Measurements from ENCODE around the gene P2RX1.
A peak's percentile ranks its signal among the peaks of the same experiment; 100 is the strongest.
"Not testable (repeated sequence)": the region's sequence is repeated elsewhere in the genome, so short reads cannot be mapped to it uniquely, and the experiment has no call there.

Gene P2RX1

DNA sequence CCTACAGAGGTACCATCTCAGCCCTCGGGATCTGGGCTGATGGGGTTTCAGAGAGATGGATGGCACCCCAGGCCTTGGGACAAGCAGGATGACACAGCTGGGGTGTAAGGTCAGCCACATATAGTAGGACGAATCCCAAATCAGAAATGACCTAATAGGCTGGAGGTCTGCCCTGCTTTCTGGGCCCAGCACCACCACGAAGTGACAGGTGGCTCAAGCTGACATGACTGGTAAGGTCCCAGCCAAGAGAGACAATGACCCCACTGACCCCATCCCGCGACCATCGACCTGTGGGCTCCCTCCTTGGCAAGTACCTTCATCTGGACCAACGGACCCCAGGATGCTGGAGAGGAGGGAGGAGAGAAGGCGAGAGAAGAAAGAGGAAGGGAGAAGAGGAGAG, 39.0 kb downstream of the P2RX1 start:
- intact Hi-C loops (cut with DNase I) = no loop called here

DNA sequence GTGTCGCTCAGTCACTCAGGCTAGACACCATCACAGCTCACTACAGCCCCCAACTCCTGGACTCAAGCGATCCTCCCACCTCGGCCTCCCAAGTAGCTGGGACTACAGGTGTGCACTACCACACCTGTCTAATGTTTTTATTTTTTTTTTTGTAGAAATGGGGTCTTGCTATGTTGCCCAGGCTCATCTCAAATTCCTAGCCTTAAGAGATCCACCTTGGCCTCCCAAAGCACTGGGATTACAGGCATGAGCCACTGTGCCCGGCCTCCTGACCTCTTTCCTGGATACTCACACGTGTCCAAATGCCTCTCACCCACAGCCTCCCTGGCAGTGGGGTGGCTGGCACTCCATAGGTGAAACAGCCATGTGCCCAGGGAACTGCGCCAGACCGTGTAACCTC, 40.9 kb downstream of the P2RX1 start:
- intact Hi-C loops (cut with DNase I) = no loop called here
- DNase-seq = no peak

More for the DNA sequence above, 39.0 kb downstream of the P2RX1 start:
- no peak for DNase-seq

DNA sequence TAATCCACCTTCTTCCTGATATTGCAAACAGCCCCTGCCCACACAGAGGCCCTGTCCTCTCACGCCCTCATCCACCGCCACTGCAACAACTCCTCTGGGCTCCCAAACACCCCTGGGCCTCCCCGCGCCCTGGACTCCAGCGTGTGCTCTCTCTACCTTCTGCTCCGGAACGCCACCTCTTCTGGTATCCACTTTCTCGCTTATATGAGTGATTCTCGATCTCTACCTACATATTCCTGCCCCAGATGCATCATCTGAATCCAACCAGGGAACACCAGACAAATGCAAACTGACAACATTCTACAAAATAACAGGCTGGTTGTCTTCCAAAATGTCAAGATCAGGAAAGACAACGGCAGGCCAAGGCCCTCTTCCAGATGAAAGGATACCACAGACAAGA, 42.4 kb downstream of the P2RX1 start:
- DNase-seq = no peak
- intact Hi-C loops (cut with DNase I) = no loop called here

DNA sequence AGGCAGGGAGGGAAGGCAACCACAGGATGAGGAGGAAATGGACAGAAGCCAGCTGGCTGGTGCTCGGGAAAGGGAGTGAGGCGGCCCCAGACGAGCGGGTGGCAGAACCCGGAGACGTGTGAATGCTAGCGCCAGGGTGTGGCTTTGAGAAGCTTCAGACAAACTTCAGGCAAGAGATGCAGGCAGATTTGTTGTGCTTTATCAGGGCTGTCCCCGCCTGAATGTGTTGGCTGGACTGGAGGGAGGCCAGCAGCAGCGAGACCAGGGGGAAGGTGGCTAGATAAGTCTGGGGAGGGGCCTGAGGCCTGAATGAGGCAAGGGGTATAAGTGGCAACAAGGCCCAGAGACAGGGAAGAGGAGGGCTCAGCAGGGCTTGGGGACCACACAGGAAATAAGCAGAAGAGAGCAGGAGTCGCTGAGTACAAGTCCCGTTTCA, 45.4 kb downstream of the P2RX1 start:
- DNase-seq = no peak
- intact Hi-C loops (cut with DNase I) = no loop called here

DNA sequence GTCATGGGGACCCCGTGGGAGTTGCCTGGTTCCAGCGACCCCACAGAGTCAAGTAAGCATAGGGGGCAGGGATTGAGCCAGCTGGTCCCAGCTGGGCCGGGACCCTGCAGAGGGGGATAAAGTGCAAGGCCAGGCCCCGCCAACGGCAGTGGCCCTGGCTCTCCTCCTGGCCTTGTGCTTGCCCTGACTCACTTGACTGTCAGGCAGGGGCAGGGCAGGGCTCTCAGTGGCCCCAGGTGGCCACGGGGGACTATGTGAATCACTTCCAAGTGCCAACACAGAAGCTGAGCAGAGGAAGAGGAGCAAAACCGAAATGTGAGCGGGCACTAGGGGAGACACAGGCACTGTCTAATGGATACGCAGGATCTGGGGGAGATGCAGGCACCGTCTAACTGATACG, 48.7 kb downstream of the P2RX1 start:
- intact Hi-C loops (cut with DNase I) = no loop called here
- DNase-seq = no peak

DNA sequence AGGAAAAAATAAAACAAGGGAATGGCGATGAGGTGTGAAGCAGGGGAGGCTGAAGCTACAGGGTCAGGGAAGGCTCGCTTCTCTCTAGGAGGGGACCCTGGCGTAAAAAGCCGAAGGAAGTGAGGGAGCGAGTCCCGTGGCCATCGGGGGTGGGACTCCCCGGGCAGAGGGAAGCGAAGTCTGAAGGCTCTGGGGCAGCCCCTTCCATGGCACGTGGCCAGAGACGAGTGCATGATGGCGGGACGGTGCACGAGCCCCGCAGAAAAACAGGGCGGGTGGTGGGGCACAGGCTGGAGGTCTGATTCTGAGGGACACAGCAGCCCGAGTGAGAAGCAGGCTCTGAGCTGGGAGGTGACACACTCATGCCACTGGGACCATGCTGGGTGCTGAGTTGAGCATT, 49.2 kb downstream of the P2RX1 start:
- intact Hi-C loops (cut with DNase I) = no loop called here
- no peak for DNase-seq

DNA sequence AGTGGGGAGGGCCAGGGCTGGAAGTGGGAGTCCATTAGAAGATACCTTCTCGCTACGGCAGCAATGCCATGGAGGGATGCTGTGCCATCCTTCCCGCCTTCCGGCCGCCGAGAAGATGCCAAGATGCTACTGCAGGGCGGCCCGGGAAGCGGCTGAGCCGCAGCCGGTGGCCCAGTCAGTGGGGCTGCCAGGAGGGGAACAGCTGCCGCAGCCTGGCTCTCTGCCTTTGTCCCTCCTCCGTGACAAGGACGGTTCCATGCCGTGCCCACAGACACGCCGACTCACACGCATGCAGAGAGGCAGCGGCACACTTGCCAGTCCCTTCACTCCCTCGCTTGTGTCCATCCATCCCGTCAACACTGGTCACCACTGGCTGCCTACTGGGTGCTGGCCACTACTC, 50.0 kb downstream of the P2RX1 start:
- DNase-seq = peak in 30 of 42 donors; percentile 25 to 73 (median 45)
- intact Hi-C loops (cut with DNase I) = no loop called here

DNA sequence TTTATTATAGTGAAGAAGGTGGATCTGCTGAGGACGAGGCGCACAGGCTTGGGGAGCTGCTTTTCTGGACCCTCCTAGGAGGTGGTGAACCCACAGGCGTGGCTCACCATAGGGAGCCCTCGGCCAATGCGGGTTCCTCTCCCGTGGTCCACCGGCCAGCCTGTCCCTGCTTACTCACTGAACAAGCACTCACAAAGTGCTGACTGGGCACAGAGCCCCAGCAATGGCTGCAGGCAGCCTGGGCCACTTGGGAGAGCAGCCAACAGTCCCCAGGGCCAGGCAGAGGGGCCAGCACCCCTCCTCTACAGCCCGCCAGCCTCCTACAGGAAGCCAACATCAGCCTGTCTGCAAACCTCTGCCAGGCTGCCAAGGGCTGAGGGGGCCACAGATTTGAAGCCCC, 51.1 kb downstream of the P2RX1 start:
- intact Hi-C loops (cut with DNase I) = no loop called here
- peak in 30 of 42 donors; percentile 8 to 73 (median 50) for DNase-seq

DNA sequence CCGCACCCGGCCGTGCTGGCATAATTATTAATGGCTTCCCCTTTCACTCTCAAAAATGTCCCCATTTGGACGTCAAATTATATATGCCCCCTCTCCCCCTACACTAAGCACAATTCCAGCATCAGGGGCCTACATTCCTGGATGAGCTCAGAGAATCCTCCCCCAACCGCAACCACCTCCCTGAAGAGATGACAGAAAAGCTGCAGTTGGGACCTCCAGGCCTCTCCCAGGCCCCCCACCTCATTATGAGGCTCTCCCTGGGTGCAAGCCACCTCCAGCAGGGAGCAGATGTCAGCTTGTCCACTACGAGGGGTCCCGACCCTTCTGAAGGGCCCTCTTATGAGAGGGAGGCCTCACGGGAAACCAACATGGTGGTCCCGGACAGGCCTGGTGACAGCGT, 51.7 kb downstream of the P2RX1 start:
- intact Hi-C loops (cut with DNase I) = no loop called here
- no peak for DNase-seq

DNA sequence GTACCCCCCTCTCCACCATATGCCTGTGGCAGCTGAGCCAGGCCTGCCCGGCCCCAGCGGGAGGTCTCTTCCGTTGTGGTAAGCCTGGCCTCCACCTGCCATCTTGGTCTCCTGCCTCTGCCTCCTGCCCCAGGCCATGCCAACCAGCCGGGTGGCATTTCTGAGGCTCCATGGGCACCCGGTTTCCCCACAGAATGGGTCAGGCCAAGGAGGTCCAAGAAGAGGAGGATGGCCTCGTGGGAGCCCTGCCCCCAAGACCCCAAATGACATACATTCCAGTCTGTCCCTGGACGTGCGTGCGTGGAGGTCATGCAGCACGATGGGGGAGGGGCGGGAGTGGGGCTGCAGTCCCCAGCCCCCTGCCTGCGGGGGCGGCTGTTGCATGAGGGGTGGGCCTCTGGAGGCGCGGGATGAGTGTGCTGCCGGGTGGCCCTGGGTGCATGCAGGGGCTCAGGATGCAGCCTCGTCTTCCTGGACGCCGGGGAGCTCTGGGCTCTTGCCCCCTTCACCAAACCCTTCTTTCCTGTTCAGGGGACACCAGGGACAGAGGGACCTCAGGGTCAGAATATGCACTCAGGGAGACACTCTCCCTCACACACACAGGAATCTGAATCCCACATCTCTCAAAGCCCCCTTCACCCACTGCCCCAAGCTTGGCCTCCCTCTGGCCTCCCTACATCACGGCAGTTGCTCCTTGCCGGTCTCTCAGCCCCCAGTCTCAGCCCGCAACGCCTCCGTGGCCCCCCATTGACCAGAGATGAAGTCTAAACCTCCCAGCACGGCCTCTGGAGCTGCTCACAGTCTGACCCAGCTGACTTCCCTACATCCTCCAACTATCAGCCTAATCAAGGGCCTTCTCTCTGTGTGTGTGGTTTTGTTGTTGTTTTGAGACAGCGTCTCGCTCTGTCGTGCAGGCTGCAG, 54.2 kb downstream of the P2RX1 start:
- intact Hi-C loops (cut with DNase I) = no loop called here
- no peak for DNase-seq

DNA sequence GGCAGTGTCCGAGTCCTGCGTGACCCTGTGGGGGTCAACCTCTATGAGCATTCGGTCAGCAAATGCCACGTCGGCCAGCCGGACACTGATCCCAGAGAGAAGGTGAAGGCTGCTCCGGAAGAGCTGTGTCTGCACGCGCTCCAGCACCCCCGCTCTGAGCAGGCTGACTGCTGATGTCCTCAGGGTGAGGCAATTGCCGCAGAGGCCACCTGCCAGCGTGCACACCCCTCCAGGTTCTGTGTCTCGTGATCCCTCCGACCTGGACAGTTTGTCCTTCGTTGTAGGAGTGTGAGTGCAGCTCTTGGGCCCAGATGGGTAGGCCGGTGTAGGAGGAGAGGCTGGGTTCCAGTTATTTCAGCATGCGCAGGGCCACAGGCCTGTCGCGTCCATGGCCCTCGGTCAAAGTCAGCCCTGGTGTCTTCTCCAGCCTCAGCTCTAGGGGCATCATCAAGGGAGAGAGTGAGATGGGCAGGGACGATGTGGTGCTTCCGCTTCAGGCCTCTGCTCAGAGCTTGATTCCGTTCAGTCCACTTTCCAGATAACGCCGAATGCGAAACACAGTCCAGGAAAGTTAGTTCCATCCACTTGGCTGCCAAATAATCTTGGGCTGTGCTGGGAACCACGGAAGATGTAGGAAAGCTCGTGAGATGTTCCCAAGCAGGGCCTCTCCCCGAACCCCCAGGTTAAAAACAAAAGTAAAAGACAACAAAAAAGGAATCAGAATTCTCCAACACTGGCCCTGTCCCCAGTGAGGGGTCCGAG, 55.1 kb downstream of the P2RX1 start:
- DNase-seq = no peak
- intact Hi-C loops (cut with DNase I) = no loop called here

DNA sequence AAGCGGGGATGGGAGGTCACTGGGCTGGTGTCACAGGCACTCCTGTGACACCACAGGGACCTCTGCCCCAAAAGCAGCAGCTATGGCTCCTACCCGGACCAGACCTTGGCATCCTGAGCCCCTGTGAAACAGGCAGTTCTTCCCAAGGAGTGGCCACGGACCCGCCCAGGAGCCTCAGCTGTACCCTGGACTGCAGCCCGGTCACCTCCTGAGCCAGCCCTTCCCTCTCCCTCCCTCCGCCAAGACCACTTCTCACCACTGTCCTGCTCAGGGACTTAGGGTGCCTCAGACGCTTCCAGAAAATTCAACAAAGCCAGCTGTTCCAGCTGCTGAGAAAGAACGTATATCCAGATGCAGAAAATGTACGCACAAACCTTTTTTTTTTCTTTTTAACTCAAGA, 56.3 kb downstream of the P2RX1 start:
- intact Hi-C loops (cut with DNase I) = no loop called here
- no peak for DNase-seq

DNA sequence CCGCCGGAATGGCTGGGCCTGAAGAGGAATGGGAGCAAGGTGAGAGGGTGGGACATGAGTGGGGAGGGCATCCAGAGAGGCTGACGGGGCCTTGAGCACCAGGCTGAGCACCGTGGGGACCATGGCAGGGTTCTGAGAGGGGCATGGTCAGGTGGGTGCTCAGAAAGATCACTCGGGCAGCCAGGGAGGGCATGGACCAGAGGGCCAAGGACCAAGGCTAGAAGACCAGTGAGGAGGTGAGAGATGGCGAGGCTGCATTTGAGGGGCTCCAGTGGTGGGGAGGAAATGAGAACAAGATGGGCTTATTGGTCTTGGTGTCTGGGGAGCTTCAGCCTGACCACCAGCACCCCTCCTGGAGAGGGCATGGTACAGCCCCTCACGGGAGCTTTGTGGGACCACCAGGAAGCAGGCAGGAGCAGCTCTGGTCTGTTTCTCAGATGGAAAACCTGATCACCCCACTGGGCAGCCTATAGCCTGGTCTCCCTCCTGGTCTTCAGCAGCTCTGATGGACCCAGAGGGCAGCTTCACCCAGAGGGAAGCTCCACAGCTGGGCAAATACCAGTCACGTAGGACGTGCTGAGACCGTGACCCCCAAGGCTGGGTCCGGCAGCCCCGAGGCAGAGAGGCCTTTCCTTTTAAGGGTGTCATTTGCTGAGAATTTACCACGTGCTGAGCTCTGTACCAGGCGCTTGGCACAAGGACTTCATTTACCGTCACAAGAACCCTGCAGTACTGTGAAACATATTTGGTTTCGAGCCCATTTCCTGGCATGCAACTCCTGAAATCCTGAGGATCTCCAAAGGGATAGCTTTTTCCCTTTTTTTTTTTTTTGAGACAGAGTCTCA, 58.8 kb downstream of the P2RX1 start:
- DNase-seq = peak in 1 of 42 donors; percentile 2
- intact Hi-C loops (cut with DNase I) = no loop called here

DNA sequence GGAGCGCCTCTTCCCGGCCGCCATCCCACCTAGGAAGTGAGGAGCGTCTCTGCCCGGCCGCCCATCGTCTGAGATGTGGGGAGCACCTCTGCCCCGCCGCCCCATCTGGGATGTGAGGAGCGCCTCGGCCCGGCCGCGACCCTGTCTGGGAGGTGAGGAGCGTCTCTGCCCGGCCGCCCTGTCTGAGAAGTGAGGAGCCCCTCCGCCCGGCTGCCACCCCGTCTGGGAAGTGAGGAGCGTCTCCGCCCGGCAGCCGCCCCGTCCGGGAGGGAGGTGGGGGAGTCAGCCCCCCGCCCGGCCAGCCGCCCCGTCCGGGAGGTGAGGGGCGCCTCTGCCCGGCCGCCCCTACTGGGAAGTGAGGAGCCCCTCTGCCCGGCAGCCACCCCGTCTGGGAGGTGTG, 62.1 kb downstream of the P2RX1 start:
- DNase-seq; intact Hi-C loops (cut with DNase I): not testable (repeated sequence)

DNA sequence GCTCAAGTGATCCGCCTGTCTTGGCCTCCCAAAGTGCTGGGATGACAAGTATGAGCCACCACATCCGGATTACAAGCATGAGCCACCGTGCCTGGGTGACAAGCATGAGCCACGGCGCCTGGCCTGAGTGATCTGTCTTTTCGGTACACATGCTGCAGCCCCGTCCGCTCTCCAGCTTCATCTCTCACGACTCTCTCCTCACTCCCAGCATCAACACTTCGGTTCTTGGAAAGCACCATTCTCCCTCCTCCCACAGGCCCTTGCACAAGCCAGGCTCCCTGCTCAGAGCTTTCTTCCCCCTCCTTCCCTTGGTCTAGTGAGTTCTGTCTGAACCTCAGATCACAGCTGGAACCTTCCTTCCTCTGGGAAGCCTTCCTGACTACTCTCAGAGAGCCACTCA, 63.7 kb downstream of the P2RX1 start:
- peak in 5 of 42 donors; percentile 14 to 56 (median 29) for DNase-seq
- intact Hi-C loops (cut with DNase I) = no loop called here

DNA sequence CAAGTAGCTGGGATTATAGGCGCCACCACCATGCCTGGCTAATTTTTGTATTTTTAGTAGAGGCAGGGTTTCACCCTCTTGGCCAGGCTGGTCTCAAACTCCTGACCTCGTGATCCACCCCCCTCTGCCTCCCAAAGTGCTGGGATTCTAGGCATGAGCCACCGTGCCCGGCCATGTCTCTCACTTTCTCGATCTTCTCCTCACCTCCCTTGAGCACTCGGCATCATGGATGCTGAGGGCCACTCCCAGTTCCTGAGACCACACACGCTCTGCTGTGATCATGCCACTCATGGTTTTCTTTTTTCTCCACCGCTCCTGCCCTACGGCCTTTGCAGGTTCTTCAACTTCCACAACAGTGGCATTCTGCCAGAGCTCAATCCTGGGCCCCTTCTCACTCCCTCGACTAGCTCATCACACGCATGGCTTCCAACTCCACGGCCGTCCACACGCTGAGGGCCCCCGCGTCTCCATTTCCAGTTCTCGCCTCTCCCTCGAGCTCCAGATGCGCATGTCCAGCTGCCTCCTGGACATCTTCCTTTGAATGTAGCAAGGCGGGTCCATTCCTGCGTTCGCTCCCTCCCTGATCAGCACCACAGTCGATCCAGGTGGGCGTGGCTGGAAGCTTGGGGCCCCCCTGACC, 64.7 kb downstream of the P2RX1 start:
- intact Hi-C loops (cut with DNase I) = no loop called here
- DNase-seq = no peak

DNA sequence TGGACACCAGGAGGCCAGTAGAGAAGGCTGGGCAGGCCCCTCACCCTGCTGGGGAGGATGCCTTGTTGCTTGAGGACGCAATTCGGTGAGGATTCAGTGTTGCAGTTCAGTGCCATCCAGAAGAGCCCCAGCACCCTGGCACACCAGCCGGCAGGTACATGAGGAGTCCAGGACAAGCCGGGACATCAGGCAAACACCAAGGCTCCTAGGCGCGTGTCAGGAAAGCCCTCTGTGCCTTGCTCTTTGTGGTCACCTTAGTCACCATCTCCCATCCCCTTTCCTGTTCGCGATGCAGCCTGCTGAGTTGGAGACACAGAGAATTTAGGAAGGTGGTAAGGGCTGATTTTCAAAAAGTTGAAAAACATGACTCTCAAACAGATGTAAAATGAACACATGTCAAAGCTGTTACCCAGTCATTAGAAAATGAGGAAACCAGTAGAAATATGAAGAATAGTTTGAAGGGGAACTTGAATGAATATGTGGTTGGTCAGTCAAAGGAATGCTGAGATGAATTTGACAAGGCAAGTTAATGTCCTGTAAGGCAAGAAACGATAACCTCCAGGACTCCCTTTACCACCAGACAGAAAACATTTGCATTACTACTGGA, 67.9 kb downstream of the P2RX1 start:
- intact Hi-C loops (cut with DNase I) = no loop called here
- DNase-seq = peak in 1 of 42 donors; percentile 23

DNA sequence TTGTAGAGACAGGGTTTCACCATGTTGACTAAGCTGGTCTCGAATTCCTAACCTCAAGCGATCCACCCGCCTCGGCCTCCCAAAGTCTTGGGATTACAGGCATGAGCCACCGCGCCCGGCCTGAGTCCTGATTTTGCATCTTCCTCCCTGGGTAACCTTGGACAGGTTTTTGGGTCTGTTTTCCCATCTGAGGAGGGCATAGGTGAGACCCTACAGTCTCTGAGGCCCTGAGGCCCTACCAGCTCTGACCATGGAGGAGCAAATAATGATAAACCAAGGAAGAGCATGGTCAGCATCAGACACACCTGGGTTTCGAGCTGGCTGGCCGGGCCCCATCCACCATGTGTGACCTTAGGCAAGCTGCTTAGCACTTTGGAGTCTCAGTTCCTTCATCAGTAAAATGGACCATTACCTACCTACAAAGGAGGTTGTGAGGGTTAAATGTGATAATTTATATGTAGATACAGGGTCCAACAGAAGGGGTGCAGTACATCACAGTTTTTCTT, 69.0 kb downstream of the P2RX1 start:
- intact Hi-C loops (cut with DNase I) = no loop called here
- DNase-seq = peak in 2 of 42 donors; percentile 18 to 37
